HepG2 (cell line): ENCODE measurements around the gene HBA2. TPM values are rescaled to one million over a fixed set of nuclear protein-coding genes. Genes with fewer than 3 reads are reported as not detected.
A peak's percentile ranks its signal among the peaks of the same experiment; 100 is the strongest.

Experiments used
- ARNT ChIP-seq: fragments of 450-650 bp; IDR thresholded peaks from 2 replicates; pipeline ENCODE4 v1.6.1; 2017
- FOXM1 ChIP-seq: sonication (generic); formaldehyde crosslinking; IDR thresholded peaks from 2 replicates; pipeline ENCODE4 v1.5.0; 2020; ENCODE audit warnings: missing genetic modification reagents
- HNRNPL ChIP-seq: fragments of 200-400 bp; formaldehyde crosslinking; IDR thresholded peaks from 2 replicates; pipeline ENCODE4 v1.6.1; 2017; ENCODE audit warnings: mild to moderate bottlenecking, low read depth, low read length
- IRF2 ChIP-seq: IDR thresholded peaks from 2 replicates; pipeline ENCODE4 v1.6.1; 2018; ENCODE audit warnings: missing genetic modification reagents, missing compliant biosample characterization
- MED1 ChIP-seq: sonication (generic); formaldehyde crosslinking; IDR thresholded peaks from 2 replicates; pipeline ENCODE4 v1.4.0; 2020; ENCODE audit warnings: missing genetic modification reagents
- MEIS2 ChIP-seq: sonication (generic); formaldehyde crosslinking; IDR thresholded peaks from 2 replicates; pipeline ENCODE4 v1.9.0; 2021; ENCODE audit warnings: mild to moderate bottlenecking, missing genetic modification reagents
- PRMT3 ChIP-seq: sonication (generic); formaldehyde crosslinking; IDR thresholded peaks from 2 replicates; pipeline ENCODE4 v1.8.1; 2022; ENCODE audit warnings: low read depth, mild to moderate bottlenecking, moderate library complexity, missing genetic modification reagents, borderline replicate concordance
- RAD21 ChIP-seq: fragments of 450-650 bp; formaldehyde crosslinking; IDR thresholded peaks from 2 replicates; pipeline ENCODE4 v1.5.0; 2020; ENCODE audit warnings: mild to moderate bottlenecking
- SNAPC4 ChIP-seq: sonication (generic); formaldehyde crosslinking; IDR thresholded peaks from 2 replicates; pipeline ENCODE4 v1.4.0; 2020; ENCODE audit warnings: mild to moderate bottlenecking, missing genetic modification reagents
- SP1 ChIP-seq, 2 experiments: fragments of 450-650 bp in 1 of 2; sonication (generic) in 1 of 2; formaldehyde crosslinking in 1 of 2; IDR thresholded peaks; 2 replicates each; pipeline versions ENCODE4 v1.4.0 to v1.6.1; 2016 to 2020; ENCODE audit warnings: missing genetic modification reagents in 1 of 2
- SP4 ChIP-seq: sonication (generic); formaldehyde crosslinking; IDR thresholded peaks from 2 replicates; pipeline ENCODE4 v1.8.1; 2023; ENCODE audit warnings: mild to moderate bottlenecking, missing genetic modification reagents
- SPEN ChIP-seq: sonication (generic); formaldehyde crosslinking; IDR thresholded peaks from 2 replicates; pipeline ENCODE4 v1.5.1; 2020; ENCODE audit warnings: low read depth, mild to moderate bottlenecking, missing genetic modification reagents
- TEAD3 ChIP-seq: optimal IDR thresholded peaks from 2 replicates; pipeline ENCODE3; 2016; ENCODE audit warnings: borderline replicate concordance
- TFAP4 ChIP-seq: sonication (generic); IDR thresholded peaks from 2 replicates; pipeline ENCODE4 v1.6.1; 2016; ENCODE audit warnings: low read depth, borderline replicate concordance
- XRCC5 ChIP-seq: fragments of 200-400 bp; formaldehyde crosslinking; optimal IDR thresholded peaks from 2 replicates; pipeline ENCODE3; 2017; ENCODE audit warnings: mild to moderate bottlenecking, low read length
- ZBTB25 ChIP-seq: IDR thresholded peaks from 2 replicates; pipeline ENCODE4 v1.6.1; 2018; ENCODE audit warnings: missing genetic modification reagents
- ZBTB43 ChIP-seq: sonication (generic); formaldehyde crosslinking; conservative IDR thresholded peaks from 2 replicates; pipeline ENCODE4 v1.4.0; 2020; ENCODE audit warnings: missing genetic modification reagents
- ZMYM4 ChIP-seq: sonication (generic); formaldehyde crosslinking; IDR thresholded peaks from 2 replicates; pipeline ENCODE4 v1.8.1; 2023; ENCODE audit warnings: mild to moderate bottlenecking, missing genetic modification reagents
- ZNF230 ChIP-seq: sonication (generic); formaldehyde crosslinking; IDR thresholded peaks from 2 replicates; pipeline ENCODE4 v1.4.0; 2020; ENCODE audit warnings: mild to moderate bottlenecking, missing genetic modification reagents
- ZNF260 ChIP-seq: sonication (generic); formaldehyde crosslinking; IDR thresholded peaks from 2 replicates; pipeline ENCODE4 v1.4.0; 2020; ENCODE audit warnings: missing genetic modification reagents, low read depth, mild to moderate bottlenecking, borderline replicate concordance
- ZNF275 ChIP-seq: sonication (generic); formaldehyde crosslinking; IDR thresholded peaks from 2 replicates; pipeline ENCODE4 v1.8.0; 2022; ENCODE audit warnings: missing genetic modification reagents, mild to moderate bottlenecking, inconsistent platforms, borderline replicate concordance
- polyA plus RNA-seq, 8 experiments: library from polyadenylated mRNA; depleted of rRNA in 3 of 8; stranded (reverse) in 7 of 8; unstranded in 1 of 8; fragments of >200 nt; fragmentation: Illumina TruSeq in 4 of 8; extraction: Trizol in 4 of 8; gene quantifications; 2 replicates each; pipeline versions ENCODE4 v1.2.1 to v1.2.3, GENCODE V29; 2011 to 2016; ENCODE audit warnings: low read depth in 4 of 8, missing spikeins in 1 of 8, mixed read lengths in 1 of 8; ENCODE audit not compliant: insufficient read depth in 1 of 8
- total RNA-seq, 5 experiments: library from RNA; depleted of rRNA; stranded (reverse); fragments of >200 nt; fragmentation: Illumina TruSeq; extraction: Trizol; gene quantifications; 2 replicates each; pipeline ENCODE4 v1.2.3, GENCODE V29; 2016; ENCODE audit warnings: low read depth in 1 of 5

Gene HBA2
- total and polyA plus RNA-seq, 2 of the 13 experiments (the other 11 are each of a cell fraction or from before 2014, with no cell fraction given), result not detected

GRCh38 chr16:180101-180675 lies 7.5 kb downstream of the HBA2 start, which contains the start of gene HBQ1 (continued):
- TF ChIP-seq PRMT3 (CRISPR knock-in tag) (no peak), SP1 (IDR thresholded peaks at IDR 0.05) (no peak), SP1 (CRISPR knock-in tag; IDR thresholded peaks at IDR 0.05) (0 out of 2 replicates have a peak, but pooled peaks have one; percentile 8), ZNF275 (CRISPR knock-in tag) (no peak), IRF2 (CRISPR knock-in tag) (no peak), ZBTB25 (CRISPR knock-in tag) (no peak), RAD21 (CRISPR knock-in tag) (peak; percentile 85), TFAP4 (no peak), ZNF260 (CRISPR knock-in tag) (no peak), SP4 (peak; percentile 17; the same call in 1 of the 2 replicates), HNRNPL (no peak), SNAPC4 (CRISPR knock-in tag) (no peak), MED1 (CRISPR knock-in tag) (0 out of 2 replicates have a peak, but pooled peaks have one; percentile 20), FOXM1 (CRISPR knock-in tag) (no peak), ZNF230 (CRISPR knock-in tag) (no peak), ZMYM4 (0 out of 2 replicates have a peak, but pooled peaks have one; percentile 29), ZBTB43 (CRISPR knock-in tag) (no peak), SPEN (CRISPR knock-in tag) (peak; percentile 30; the same call in 1 of the 2 replicates), ARNT (no peak), TEAD3 (CRISPR knock-in tag) (peak; percentile 4), XRCC5 (peak; percentile 55), MEIS2 (CRISPR knock-in tag) (peak; percentile 67; the same call in 1 of the 2 replicates)
